Measurements from ENCODE around the gene KHDC1L.
A peak's percentile ranks its signal among the peaks of the same experiment; 100 is the strongest.
"Not testable (repeated sequence)": the region's sequence is repeated elsewhere in the genome, so short reads cannot be mapped to it uniquely, and the experiment has no call there.

Gene KHDC1L

DNA sequence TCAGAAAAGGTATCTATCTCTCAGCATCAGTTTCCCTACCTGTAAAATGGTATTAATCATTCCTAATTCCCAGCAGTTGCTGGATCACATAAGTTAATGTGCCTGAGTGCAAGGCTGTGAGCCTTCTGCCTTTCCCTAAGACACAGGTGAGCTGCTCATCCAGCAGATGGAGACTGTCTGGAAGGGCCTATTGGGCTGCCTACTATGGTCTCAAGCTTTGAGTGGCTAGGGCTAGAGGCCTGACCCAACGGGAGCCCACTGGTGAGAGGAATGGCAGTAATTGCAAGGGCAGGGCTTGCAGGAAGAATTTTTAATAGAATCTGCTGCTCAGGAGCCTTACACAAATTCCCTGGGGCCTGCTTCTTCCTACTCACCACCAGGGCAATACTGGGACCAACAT, 33.4 kb upstream of the KHDC1L start:
- H3K4me1 ChIP-seq (ENCODE audit: control extremely low read depth in 1 of 4, control insufficient read depth in 4 of 4, insufficient read depth in 4 of 4, low read length in 3 of 4), result peaks cover 3 to 12% (median 7%) of the 10 kb centered on the region in 4 experiments
- no peaks in the 10 kb centered on the region for H3K27me3 ChIP-seq (replicated peaks in 2 of 5; ENCODE audit: control insufficient read depth in 4 of 5, insufficient read depth in 5 of 5, low read length in 4 of 5)
- CTCF ChIA-PET, result interaction anchor here (1.4 kb wide), 1 partner anchor 27 kb away, joined by 4 read pairs; no protein-coding TSS in a partner anchor
- no CpG with 5 or more reads among the region's 1 CpG for WGBS (ENCODE audit: insufficient coverage)
- peak in 2 of 3 donors; percentile 8 to 16 for DNase-seq
- H3K4me3 ChIP-seq (ENCODE audit: control insufficient read depth in 1 of 7, extremely low read depth in 1 of 7, insufficient read depth in 4 of 7, low read depth in 2 of 7, low read length in 6 of 7), result no peak overlapping the region
- H3K9me3 ChIP-seq (ENCODE audit: control extremely low read depth in 1 of 5, control insufficient read depth in 4 of 5, insufficient read depth in 2 of 5, low read depth in 1 of 5, low read length in 4 of 5), result no peaks in the 10 kb centered on the region
- H3K36me3 ChIP-seq (ENCODE audit: control insufficient read depth in 4 of 4, insufficient read depth in 4 of 4, low read length in 3 of 4), result no peaks in the 10 kb centered on the region
- no peak overlapping the region for H3K27ac ChIP-seq (ENCODE audit: insufficient read depth in 1 of 2, low read depth in 1 of 2, low read length in 2 of 2, poor library complexity in 1 of 2, severe bottlenecking in 2 of 2)
- POLR2A ChIA-PET, result no interaction called here

GRCh38 chr6:73254323-73254722, 29.0 kb upstream of the KHDC1L start:
- H3K4me3 ChIP-seq (ENCODE audit: control insufficient read depth in 1 of 7, extremely low read depth in 1 of 7, insufficient read depth in 4 of 7, low read depth in 2 of 7, low read length in 6 of 7); H3K4me1 ChIP-seq (ENCODE audit: control extremely low read depth in 1 of 4, control insufficient read depth in 4 of 4, insufficient read depth in 4 of 4, low read length in 3 of 4); H3K9me3 ChIP-seq (ENCODE audit: control extremely low read depth in 1 of 5, control insufficient read depth in 4 of 5, insufficient read depth in 2 of 5, low read depth in 1 of 5, low read length in 4 of 5); POLR2A ChIA-PET; H3K27me3 ChIP-seq (replicated peaks in 2 of 5; ENCODE audit: control insufficient read depth in 4 of 5, insufficient read depth in 5 of 5, low read length in 4 of 5); DNase-seq; H3K36me3 ChIP-seq (ENCODE audit: control insufficient read depth in 4 of 4, insufficient read depth in 4 of 4, low read length in 3 of 4); CTCF ChIA-PET; H3K27ac ChIP-seq (ENCODE audit: insufficient read depth in 1 of 2, low read depth in 1 of 2, low read length in 2 of 2, poor library complexity in 1 of 2, severe bottlenecking in 2 of 2): not testable (repeated sequence)
- 100% methylated on average over 3 of the region's 5 CpGs for WGBS (ENCODE audit: insufficient coverage)

DNA sequence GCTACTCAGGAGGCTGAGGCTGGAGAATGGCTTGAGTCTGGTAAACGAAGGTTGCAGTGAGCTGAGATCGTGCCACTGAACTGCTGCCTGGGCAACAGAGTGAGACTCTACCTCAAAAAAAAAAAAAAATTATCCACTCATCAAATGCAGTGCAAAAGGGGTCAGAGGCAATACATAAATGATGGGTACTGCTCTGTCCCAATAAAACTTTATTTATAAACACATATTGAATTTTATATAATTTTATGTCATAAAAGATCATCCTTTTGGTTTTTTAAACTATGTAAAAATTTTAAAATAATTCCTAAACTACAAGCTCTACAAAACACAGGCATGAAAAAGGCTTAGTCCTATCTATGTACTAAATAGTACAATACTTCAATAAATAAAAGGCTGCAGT, 27.4 kb upstream of the KHDC1L start:
- DNase-seq, result no peak
- no peak overlapping the region for H3K27ac ChIP-seq (ENCODE audit: insufficient read depth in 1 of 2, low read depth in 1 of 2, low read length in 2 of 2, poor library complexity in 1 of 2, severe bottlenecking in 2 of 2)
- no peaks in the 10 kb centered on the region for H3K27me3 ChIP-seq (replicated peaks in 2 of 5; ENCODE audit: control insufficient read depth in 4 of 5, insufficient read depth in 5 of 5, low read length in 4 of 5)
- no peak overlapping the region for H3K4me3 ChIP-seq (ENCODE audit: control insufficient read depth in 1 of 7, extremely low read depth in 1 of 7, insufficient read depth in 4 of 7, low read depth in 2 of 7, low read length in 6 of 7)
- 100% methylated on average over 1 of the region's 2 CpGs for WGBS (ENCODE audit: insufficient coverage)
- no peaks in the 10 kb centered on the region for H3K4me1 ChIP-seq (ENCODE audit: control extremely low read depth in 1 of 4, control insufficient read depth in 4 of 4, insufficient read depth in 4 of 4, low read length in 3 of 4)
- CTCF ChIA-PET, result interaction anchor here (0.7 kb wide), 1 partner anchor 821 kb away, joined by 3 read pairs; no protein-coding TSS in a partner anchor
- no peaks in the 10 kb centered on the region for H3K36me3 ChIP-seq (ENCODE audit: control insufficient read depth in 4 of 4, insufficient read depth in 4 of 4, low read length in 3 of 4)
- POLR2A ChIA-PET, result interaction anchor here (0.6 kb wide), 1 partner anchor 12 kb away, joined by 3 read pairs; no protein-coding TSS in a partner anchor
- no peaks in the 10 kb centered on the region for H3K9me3 ChIP-seq (ENCODE audit: control extremely low read depth in 1 of 5, control insufficient read depth in 4 of 5, insufficient read depth in 2 of 5, low read depth in 1 of 5, low read length in 4 of 5)

- POLR2A ChIA-PET, result no interaction called here
- no peaks in the 10 kb centered on the region for H3K9me3 ChIP-seq (ENCODE audit: control extremely low read depth in 1 of 5, control insufficient read depth in 4 of 5, insufficient read depth in 2 of 5, low read depth in 1 of 5, low read length in 4 of 5)
- H3K36me3 ChIP-seq (ENCODE audit: control insufficient read depth in 4 of 4, insufficient read depth in 4 of 4, low read length in 3 of 4), result no peaks in the 10 kb centered on the region
- CTCF ChIA-PET, result no interaction called here
- no peak for DNase-seq
- H3K4me1 ChIP-seq (ENCODE audit: control extremely low read depth in 1 of 4, control insufficient read depth in 4 of 4, insufficient read depth in 4 of 4, low read length in 3 of 4), result no peaks in the 10 kb centered on the region
- H3K27me3 ChIP-seq (replicated peaks in 2 of 5; ENCODE audit: control insufficient read depth in 4 of 5, insufficient read depth in 5 of 5, low read length in 4 of 5), result no peaks in the 10 kb centered on the region
- H3K4me3 ChIP-seq (ENCODE audit: control insufficient read depth in 1 of 7, extremely low read depth in 1 of 7, insufficient read depth in 4 of 7, low read depth in 2 of 7, low read length in 6 of 7), result no peak overlapping the region
- H3K27ac ChIP-seq (ENCODE audit: insufficient read depth in 1 of 2, low read depth in 1 of 2, low read length in 2 of 2, poor library complexity in 1 of 2, severe bottlenecking in 2 of 2), result no peak overlapping the region
These were observed 24.7 kb upstream of the KHDC1L start for GRCh38 chr6:73250016-73250415.

DNA sequence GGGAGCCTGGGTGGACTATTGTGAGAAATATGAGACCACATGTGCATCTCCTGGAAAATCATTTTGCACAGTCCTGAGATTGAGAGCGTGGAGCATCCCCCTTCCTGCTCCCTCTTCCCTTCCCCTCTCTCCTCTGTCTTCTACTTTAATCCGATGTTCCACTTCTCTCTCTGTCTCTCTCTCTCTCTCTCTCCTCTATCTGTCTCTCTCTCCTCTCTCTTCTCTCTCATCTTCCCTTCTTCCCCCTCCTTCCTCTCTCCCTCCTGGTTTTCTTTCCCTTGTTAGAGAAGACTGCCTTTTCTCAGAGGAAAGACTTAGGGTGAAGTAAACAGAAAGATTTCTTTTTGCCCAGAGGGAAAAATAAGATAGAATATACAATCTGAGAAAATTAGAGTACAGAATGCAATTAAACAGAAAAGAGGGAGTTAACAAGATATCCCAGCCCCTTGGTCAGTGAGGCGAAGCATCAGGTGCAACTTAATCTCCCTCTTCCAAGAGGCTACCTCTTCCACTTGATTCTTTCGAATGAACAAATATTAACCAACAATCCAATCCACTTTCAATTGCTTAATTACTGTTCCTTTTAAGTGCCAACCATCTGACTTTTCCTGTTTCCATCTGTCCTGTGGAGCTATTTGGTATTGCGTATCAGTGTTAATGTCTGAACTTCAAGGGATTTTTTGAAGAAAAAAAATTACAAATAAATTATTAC, 23.1 kb upstream of the KHDC1L start:
- 84% methylated on average over 2 of the region's 5 CpGs for WGBS (ENCODE audit: insufficient coverage)
- CTCF ChIA-PET, result no interaction called here
- Histone ChIP-seq H3K36me3 (ENCODE audit: control insufficient read depth in 4 of 4, insufficient read depth in 4 of 4, low read length in 3 of 4) (no peaks in the 10 kb centered on the region), H3K9me3 (ENCODE audit: control extremely low read depth in 1 of 5, control insufficient read depth in 4 of 5, insufficient read depth in 2 of 5, low read depth in 1 of 5, low read length in 4 of 5) (no peaks in the 10 kb centered on the region), H3K27ac (ENCODE audit: insufficient read depth in 1 of 2, low read depth in 1 of 2, low read length in 2 of 2, poor library complexity in 1 of 2, severe bottlenecking in 2 of 2) (no peak overlapping the region), H3K4me3 (ENCODE audit: control insufficient read depth in 1 of 7, extremely low read depth in 1 of 7, insufficient read depth in 4 of 7, low read depth in 2 of 7, low read length in 6 of 7) (no peak overlapping the region), H3K4me1 (ENCODE audit: control extremely low read depth in 1 of 4, control insufficient read depth in 4 of 4, insufficient read depth in 4 of 4, low read length in 3 of 4) (no peaks in the 10 kb centered on the region), H3K27me3 (replicated peaks in 2 of 5; ENCODE audit: control insufficient read depth in 4 of 5, insufficient read depth in 5 of 5, low read length in 4 of 5) (no peaks in the 10 kb centered on the region)
- POLR2A ChIA-PET, result no interaction called here
- no peak for DNase-seq

GRCh38 chr6:73242001-73242400, 16.7 kb upstream of the KHDC1L start:
- Histone ChIP-seq H3K27ac (ENCODE audit: insufficient read depth in 1 of 2, low read depth in 1 of 2, low read length in 2 of 2, poor library complexity in 1 of 2, severe bottlenecking in 2 of 2) (no peak overlapping the region), H3K4me3 (ENCODE audit: control insufficient read depth in 1 of 7, extremely low read depth in 1 of 7, insufficient read depth in 4 of 7, low read depth in 2 of 7, low read length in 6 of 7) (no peak overlapping the region), H3K9me3 (ENCODE audit: control extremely low read depth in 1 of 5, control insufficient read depth in 4 of 5, insufficient read depth in 2 of 5, low read depth in 1 of 5, low read length in 4 of 5) (no peaks in the 10 kb centered on the region), H3K36me3 (ENCODE audit: control insufficient read depth in 4 of 4, insufficient read depth in 4 of 4, low read length in 3 of 4) (no peaks in the 10 kb centered on the region), H3K27me3 (replicated peaks in 2 of 5; ENCODE audit: control insufficient read depth in 4 of 5, insufficient read depth in 5 of 5, low read length in 4 of 5) (no peaks in the 10 kb centered on the region), H3K4me1 (ENCODE audit: control extremely low read depth in 1 of 4, control insufficient read depth in 4 of 4, insufficient read depth in 4 of 4, low read length in 3 of 4) (no peaks in the 10 kb centered on the region)
- ChIA-PET CTCF (no interaction called here), POLR2A (no interaction called here)
- 94% methylated on average over 3 of the region's 5 CpGs for WGBS (ENCODE audit: insufficient coverage)
- DNase-seq, result no peak

DNA sequence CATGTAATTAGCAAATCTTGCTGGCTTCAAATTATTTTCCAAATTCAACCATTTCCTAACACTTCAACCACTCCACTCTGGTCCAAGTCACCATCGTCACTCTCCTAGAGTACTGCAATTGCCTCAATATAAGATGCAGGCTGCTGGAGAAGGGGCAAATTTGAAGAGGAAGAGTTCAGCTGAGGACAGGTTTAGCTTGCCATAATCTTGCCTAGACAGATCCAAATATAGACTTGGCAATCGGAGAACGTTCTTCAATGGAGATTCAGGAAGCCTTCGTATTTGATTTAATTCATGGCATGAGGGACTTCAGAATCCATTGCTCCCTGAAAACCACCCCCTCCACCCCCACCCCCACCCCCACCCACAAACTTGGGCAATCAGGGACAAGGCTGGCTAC, 15.4 kb upstream of the KHDC1L start:
- H3K27me3 ChIP-seq (replicated peaks in 2 of 5; ENCODE audit: control insufficient read depth in 4 of 5, insufficient read depth in 5 of 5, low read length in 4 of 5), result no peaks in the 10 kb centered on the region
- no peak overlapping the region for H3K27ac ChIP-seq (ENCODE audit: insufficient read depth in 1 of 2, low read depth in 1 of 2, low read length in 2 of 2, poor library complexity in 1 of 2, severe bottlenecking in 2 of 2)
- POLR2A ChIA-PET, result no interaction called here
- 93% methylated on average over 3 of the region's 4 CpGs for WGBS (ENCODE audit: insufficient coverage)
- H3K9me3 ChIP-seq (ENCODE audit: control extremely low read depth in 1 of 5, control insufficient read depth in 4 of 5, insufficient read depth in 2 of 5, low read depth in 1 of 5, low read length in 4 of 5), result no peaks in the 10 kb centered on the region
- no peak for DNase-seq
- H3K4me1 ChIP-seq (ENCODE audit: control extremely low read depth in 1 of 4, control insufficient read depth in 4 of 4, insufficient read depth in 4 of 4, low read length in 3 of 4), result no peaks in the 10 kb centered on the region
- no peak overlapping the region for H3K4me3 ChIP-seq (ENCODE audit: control insufficient read depth in 1 of 7, extremely low read depth in 1 of 7, insufficient read depth in 4 of 7, low read depth in 2 of 7, low read length in 6 of 7)
- no peaks in the 10 kb centered on the region for H3K36me3 ChIP-seq (ENCODE audit: control insufficient read depth in 4 of 4, insufficient read depth in 4 of 4, low read length in 3 of 4)
- CTCF ChIA-PET, result interaction anchor here (0.6 kb wide), 1 partner anchor 14 kb away, joined by 3 read pairs; no protein-coding TSS in a partner anchor
